Measurements from ENCODE around the gene YRDC.

YRDC gene

DNA sequence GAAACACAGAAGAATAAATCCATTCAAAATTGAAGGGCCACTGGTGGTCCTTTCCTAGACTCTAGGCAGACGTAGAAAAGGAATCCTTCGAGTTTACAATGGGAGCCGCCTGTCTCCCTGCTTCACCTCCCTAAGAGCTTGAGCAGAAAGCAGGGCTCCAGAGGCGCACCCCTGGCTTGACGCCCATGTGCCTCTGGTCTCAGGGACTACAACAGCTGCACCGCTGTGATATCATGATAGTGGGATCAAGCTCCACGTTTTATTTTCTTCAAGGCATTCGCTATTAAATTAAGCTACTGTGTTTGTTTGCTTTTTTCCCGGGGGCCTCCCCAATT, 821 bp downstream of the YRDC start:
- peak overlapping the region; percentile 11 for H2AFZ ChIP-seq (ENCODE audit: insufficient read depth, low read length, poor library complexity)
- H3K27ac ChIP-seq (ENCODE audit: low read depth, low read length): peak overlapping the region; percentile 12
- peak overlapping the region; percentile 87 for H2AK5ac ChIP-seq (ENCODE audit: low read length)
- H3K4ac ChIP-seq (ENCODE audit: low read depth, low read length): peak overlapping the region; percentile 71
- no peak overlapping the region for H3K23ac ChIP-seq (ENCODE audit: low read length)
- H3K27me3 ChIP-seq (ENCODE audit: insufficient read depth, low read length): no peaks in the 10 kb centered on the region
- WGBS (ENCODE audit: extremely low coverage, insufficient coverage, insufficient read length): no CpG with 5 or more reads among the region's 9 CpGs
- peak overlapping the region; percentile 100 for H3K4me3 ChIP-seq (ENCODE audit: low read depth, low read length)
- H3K36me3 ChIP-seq (ENCODE audit: control insufficient read depth in 1 of 2, insufficient read depth in 2 of 2, low read length in 2 of 2): peaks cover 39 to 46% of the 10 kb centered on the region in 2 experiments
- H4K12ac ChIP-seq (ENCODE audit: low read depth, low read length): peak overlapping the region; percentile 61
- H3K14ac ChIP-seq (ENCODE audit: low read length): peak overlapping the region; percentile 55
- peak overlapping the region; percentile 72 for H4K8ac ChIP-seq (ENCODE audit: low read depth, low read length)
- no peaks in the 10 kb centered on the region for H3K9me3 ChIP-seq (ENCODE audit: insufficient read depth, low read depth, low read length)
- peak overlapping the region; percentile 80 for H3K18ac ChIP-seq (ENCODE audit: low read length)
- DNase-seq: no peak
- peaks cover 8 to 10% of the 10 kb centered on the region in 2 experiments for H3K4me1 ChIP-seq (ENCODE audit: control insufficient read depth in 1 of 2, insufficient read depth in 2 of 2, low read length in 2 of 2)
- H2BK12ac ChIP-seq (ENCODE audit: low read length): no peak overlapping the region
- H3K79me1 ChIP-seq (ENCODE audit: low read length): peaks cover 12% of the 10 kb centered on the region
- H3K79me2 ChIP-seq (ENCODE audit: control insufficient read depth, insufficient read depth, low read length, poor library complexity): peaks cover 12% of the 10 kb centered on the region
- H2BK5ac ChIP-seq (ENCODE audit: low read depth, low read length, poor library complexity): no peak overlapping the region
- peak overlapping the region; percentile 50 for H4K91ac ChIP-seq (ENCODE audit: low read depth, low read length)
- H3K4me2 ChIP-seq (ENCODE audit: low read length): peak overlapping the region; percentile 93
- peak overlapping the region; percentile 26 for H2BK120ac ChIP-seq (ENCODE audit: insufficient read depth, low read length, poor library complexity)
- peak overlapping the region; percentile 82 for H3K9ac ChIP-seq (ENCODE audit: low read length)

GRCh38 chr1:37802439-37802838, 5.6 kb downstream of the YRDC start:
- H4K8ac ChIP-seq (ENCODE audit: low read depth, low read length): no peak overlapping the region
- peaks cover 4% of the 10 kb centered on the region for H3K79me2 ChIP-seq (ENCODE audit: control insufficient read depth, insufficient read depth, low read length, poor library complexity)
- H2AK5ac ChIP-seq (ENCODE audit: low read length): no peak overlapping the region
- no peak overlapping the region for H2AFZ ChIP-seq (ENCODE audit: insufficient read depth, low read length, poor library complexity)
- WGBS (ENCODE audit: extremely low coverage, insufficient coverage, insufficient read length): no CpG with 5 or more reads among the region's 1 CpG
- no peak overlapping the region for H2BK120ac ChIP-seq (ENCODE audit: insufficient read depth, low read length, poor library complexity)
- peaks cover 3% of the 10 kb centered on the region for H3K79me1 ChIP-seq (ENCODE audit: low read length)
- no peak overlapping the region for H3K4ac ChIP-seq (ENCODE audit: low read depth, low read length)
- H3K9me3 ChIP-seq (ENCODE audit: insufficient read depth, low read depth, low read length): peaks cover 2% of the 10 kb centered on the region
- H4K91ac ChIP-seq (ENCODE audit: low read depth, low read length): no peak overlapping the region
- H3K36me3 ChIP-seq (ENCODE audit: control insufficient read depth in 1 of 2, insufficient read depth in 2 of 2, low read length in 2 of 2): peaks cover 42 to 50% of the 10 kb centered on the region in 2 experiments
- no peak overlapping the region for H2BK5ac ChIP-seq (ENCODE audit: low read depth, low read length, poor library complexity)
- peaks cover 3 to 6% of the 10 kb centered on the region in 2 experiments for H3K4me1 ChIP-seq (ENCODE audit: control insufficient read depth in 1 of 2, insufficient read depth in 2 of 2, low read length in 2 of 2)
- no peak overlapping the region for H3K14ac ChIP-seq (ENCODE audit: low read length)
- H3K9ac ChIP-seq (ENCODE audit: low read length): no peak overlapping the region
- H3K18ac ChIP-seq (ENCODE audit: low read length): no peak overlapping the region
- no peak overlapping the region for H3K27ac ChIP-seq (ENCODE audit: low read depth, low read length)
- no peaks in the 10 kb centered on the region for H3K27me3 ChIP-seq (ENCODE audit: insufficient read depth, low read length)
- no peak overlapping the region for H4K12ac ChIP-seq (ENCODE audit: low read depth, low read length)
- H3K4me3 ChIP-seq (ENCODE audit: low read depth, low read length): no peak overlapping the region
- DNase-seq: no peak
- H3K4me2 ChIP-seq (ENCODE audit: low read length): no peak overlapping the region
- H2BK12ac ChIP-seq (ENCODE audit: low read length): no peak overlapping the region
- no peak overlapping the region for H3K23ac ChIP-seq (ENCODE audit: low read length)

DNA sequence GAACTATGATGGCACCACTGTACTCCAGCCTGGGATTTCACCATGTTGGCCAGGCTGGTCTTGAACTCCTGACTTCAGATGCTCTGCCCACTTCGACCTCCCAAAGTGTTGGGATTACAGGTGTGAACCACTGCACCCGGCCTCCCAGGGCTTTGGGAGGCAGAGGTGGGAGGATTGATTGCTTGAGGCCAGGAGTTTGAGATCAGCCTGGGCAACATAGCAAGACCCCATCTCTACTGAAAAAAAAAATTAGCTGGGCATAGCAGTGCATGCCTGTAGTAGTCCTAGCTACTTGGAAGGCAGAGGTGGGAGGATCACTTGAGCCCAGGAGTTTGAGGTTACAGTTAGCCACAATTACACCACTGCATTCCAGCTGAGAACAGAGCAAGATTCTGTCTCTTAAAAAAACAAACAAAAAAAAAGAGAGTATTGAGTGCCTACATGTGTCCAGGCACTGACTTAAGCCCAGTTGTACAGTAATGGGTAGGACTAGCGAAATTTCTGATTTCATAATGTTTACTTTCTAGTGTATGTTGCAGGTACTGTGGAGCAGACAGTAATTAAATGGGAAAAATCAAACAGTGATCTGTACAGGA, 10.2 kb downstream of the YRDC start:
- Histone ChIP-seq H3K4me3 (ENCODE audit: low read depth, low read length) (no peak overlapping the region), H3K9ac (ENCODE audit: low read length) (no peak overlapping the region), H3K4me1 (ENCODE audit: control insufficient read depth in 1 of 2, insufficient read depth in 2 of 2, low read length in 2 of 2) (peaks cover 4% of the 10 kb centered on the region in 2 experiments), H3K79me1 (ENCODE audit: low read length) (no peaks in the 10 kb centered on the region), H3K36me3 (ENCODE audit: control insufficient read depth in 1 of 2, insufficient read depth in 2 of 2, low read length in 2 of 2) (peaks cover 13 to 14% of the 10 kb centered on the region in 2 experiments), H2BK12ac (ENCODE audit: low read length) (no peak overlapping the region), H3K4me2 (ENCODE audit: low read length) (no peak overlapping the region), H2BK120ac (ENCODE audit: insufficient read depth, low read length, poor library complexity) (no peak overlapping the region), H4K8ac (ENCODE audit: low read depth, low read length) (no peak overlapping the region), H2BK5ac (ENCODE audit: low read depth, low read length, poor library complexity) (no peak overlapping the region), H3K18ac (ENCODE audit: low read length) (no peak overlapping the region), H3K9me3 (ENCODE audit: insufficient read depth, low read depth, low read length) (peaks cover 2% of the 10 kb centered on the region), H2AK5ac (ENCODE audit: low read length) (no peak overlapping the region), H3K23ac (ENCODE audit: low read length) (no peak overlapping the region), H3K79me2 (ENCODE audit: control insufficient read depth, insufficient read depth, low read length, poor library complexity) (peaks cover 2% of the 10 kb centered on the region), H4K91ac (ENCODE audit: low read depth, low read length) (no peak overlapping the region), H3K4ac (ENCODE audit: low read depth, low read length) (no peak overlapping the region), H3K27ac (ENCODE audit: low read depth, low read length) (no peak overlapping the region), H2AFZ (ENCODE audit: insufficient read depth, low read length, poor library complexity) (no peak overlapping the region), H3K27me3 (ENCODE audit: insufficient read depth, low read length) (peaks cover 17% of the 10 kb centered on the region), H3K14ac (ENCODE audit: low read length) (no peak overlapping the region), H4K12ac (ENCODE audit: low read depth, low read length) (no peak overlapping the region)
- no peak for DNase-seq
- no CpG with 5 or more reads among the region's 3 CpGs for WGBS (ENCODE audit: extremely low coverage, insufficient coverage, insufficient read length)

DNA sequence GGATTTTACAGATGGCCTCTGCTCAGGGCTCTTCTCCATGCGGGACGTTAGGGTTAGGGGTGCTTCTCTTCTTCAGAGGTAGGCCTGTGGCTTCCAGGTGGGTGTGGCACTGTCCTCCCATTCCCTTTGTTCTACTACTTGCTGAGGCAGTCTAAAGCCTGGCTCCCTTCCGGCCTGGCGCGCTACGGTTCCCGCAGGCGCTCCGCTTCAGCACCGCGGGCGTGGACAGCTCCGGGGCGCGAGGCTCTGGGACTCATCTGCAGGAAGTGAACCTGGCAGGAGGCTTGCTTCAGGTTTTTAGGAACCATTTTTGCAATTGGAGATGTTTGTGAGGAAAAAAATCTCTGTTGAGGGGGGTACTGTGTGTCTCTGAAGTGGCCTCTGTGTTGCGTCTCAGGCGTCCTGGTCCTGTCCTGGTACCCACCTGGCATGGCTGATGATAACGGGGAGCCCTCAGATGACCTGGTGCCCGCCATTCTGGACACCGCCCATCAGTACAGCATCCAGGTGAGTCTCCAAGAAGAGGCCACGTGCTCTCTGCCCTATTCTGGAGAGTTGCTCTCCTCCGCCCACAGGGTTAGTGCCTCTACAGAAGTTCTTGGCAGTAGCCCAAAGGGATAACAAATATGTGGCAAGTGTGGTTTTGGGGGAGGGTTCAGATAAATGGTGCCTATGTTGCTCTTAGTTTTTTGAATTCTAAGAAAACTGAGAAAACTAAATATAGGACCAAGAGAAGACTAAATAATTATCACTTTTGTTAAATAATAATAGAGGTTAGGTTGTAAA, 12.5 kb downstream of the YRDC start:
- H2AFZ ChIP-seq (ENCODE audit: insufficient read depth, low read length, poor library complexity): no peak overlapping the region

More for the DNA sequence above, 12.5 kb downstream of the YRDC start:
- Histone ChIP-seq H3K79me1 (ENCODE audit: low read length) (no peaks in the 10 kb centered on the region), H3K9me3 (ENCODE audit: insufficient read depth, low read depth, low read length) (peaks cover 2% of the 10 kb centered on the region), H4K12ac (ENCODE audit: low read depth, low read length) (no peak overlapping the region), H2AK5ac (ENCODE audit: low read length) (no peak overlapping the region), H4K91ac (ENCODE audit: low read depth, low read length) (no peak overlapping the region), H3K4me3 (ENCODE audit: low read depth, low read length) (no peak overlapping the region), H3K79me2 (ENCODE audit: control insufficient read depth, insufficient read depth, low read length, poor library complexity) (peaks cover 2% of the 10 kb centered on the region), H2BK5ac (ENCODE audit: low read depth, low read length, poor library complexity) (no peak overlapping the region), H3K14ac (ENCODE audit: low read length) (no peak overlapping the region), H3K9ac (ENCODE audit: low read length) (no peak overlapping the region), H2BK120ac (ENCODE audit: insufficient read depth, low read length, poor library complexity) (no peak overlapping the region), H3K27me3 (ENCODE audit: insufficient read depth, low read length) (peaks cover 19% of the 10 kb centered on the region), H3K36me3 (ENCODE audit: control insufficient read depth in 1 of 2, insufficient read depth in 2 of 2, low read length in 2 of 2) (peaks cover 5 to 6% of the 10 kb centered on the region in 2 experiments), H3K27ac (ENCODE audit: low read depth, low read length) (no peak overlapping the region), H3K4me1 (ENCODE audit: control insufficient read depth in 1 of 2, insufficient read depth in 2 of 2, low read length in 2 of 2) (peaks cover 4% of the 10 kb centered on the region in 2 experiments), H3K4ac (ENCODE audit: low read depth, low read length) (no peak overlapping the region), H2BK12ac (ENCODE audit: low read length) (no peak overlapping the region), H3K18ac (ENCODE audit: low read length) (no peak overlapping the region), H3K4me2 (ENCODE audit: low read length) (no peak overlapping the region), H4K8ac (ENCODE audit: low read depth, low read length) (no peak overlapping the region), H3K23ac (ENCODE audit: low read length) (no peak overlapping the region)
- peak; percentile 43 to 81 for DNase-seq
- WGBS (ENCODE audit: extremely low coverage, insufficient coverage, insufficient read length): no CpG with 5 or more reads among the region's 22 CpGs
